ENCODE results near the gene AGPAT3.

AGPAT3 gene

GRCh38 chr21:43907751-43908150 lies 42.7 kb downstream of the AGPAT3 start:
- peaks cover 4% of the 10 kb centered on the region for H3K9me3 ChIP-seq

DNA sequence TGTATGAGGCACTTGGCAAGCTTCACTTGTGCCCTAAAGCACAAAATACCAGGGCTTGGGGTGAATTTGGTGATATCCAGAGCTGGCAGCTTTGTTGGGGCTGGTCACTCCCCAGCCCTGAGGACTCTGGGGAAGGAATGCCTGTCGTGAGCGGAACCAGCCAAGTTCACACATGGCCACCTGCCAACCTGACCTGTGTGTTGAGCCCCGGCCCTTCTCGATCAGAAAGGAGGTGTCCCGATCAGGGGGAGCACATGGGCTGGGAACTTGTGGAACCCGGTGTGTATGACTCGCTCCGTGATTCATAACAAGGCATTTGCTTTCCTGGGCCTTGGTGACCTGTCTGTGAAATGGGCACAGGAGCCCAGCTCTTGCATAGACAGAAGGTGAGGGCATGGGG lies 43.1 kb downstream of the AGPAT3 start:
- Histone ChIP-seq H3K36me3 (no peaks in the 10 kb centered on the region), H3K27ac (no peak overlapping the region)
- TF ChIP-seq, protein P1, sequence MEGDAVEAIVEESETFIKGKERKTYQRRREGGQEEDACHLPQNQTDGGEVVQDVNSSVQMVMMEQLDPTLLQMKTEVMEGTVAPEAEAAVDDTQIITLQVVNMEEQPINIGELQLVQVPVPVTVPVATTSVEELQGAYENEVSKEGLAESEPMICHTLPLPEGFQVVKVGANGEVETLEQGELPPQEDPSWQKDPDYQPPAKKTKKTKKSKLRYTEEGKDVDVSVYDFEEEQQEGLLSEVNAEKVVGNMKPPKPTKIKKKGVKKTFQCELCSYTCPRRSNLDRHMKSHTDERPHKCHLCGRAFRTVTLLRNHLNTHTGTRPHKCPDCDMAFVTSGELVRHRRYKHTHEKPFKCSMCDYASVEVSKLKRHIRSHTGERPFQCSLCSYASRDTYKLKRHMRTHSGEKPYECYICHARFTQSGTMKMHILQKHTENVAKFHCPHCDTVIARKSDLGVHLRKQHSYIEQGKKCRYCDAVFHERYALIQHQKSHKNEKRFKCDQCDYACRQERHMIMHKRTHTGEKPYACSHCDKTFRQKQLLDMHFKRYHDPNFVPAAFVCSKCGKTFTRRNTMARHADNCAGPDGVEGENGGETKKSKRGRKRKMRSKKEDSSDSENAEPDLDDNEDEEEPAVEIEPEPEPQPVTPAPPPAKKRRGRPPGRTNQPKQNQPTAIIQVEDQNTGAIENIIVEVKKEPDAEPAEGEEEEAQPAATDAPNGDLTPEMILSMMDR (IDR thresholded peaks at IDR 0.05): no peak

More at GRCh38 chr21:43907751-43908150, 42.7 kb downstream of the AGPAT3 start:
- TF ChIP-seq, protein P1 (IDR thresholded peaks at IDR 0.05): no peak
- Histone ChIP-seq H3K36me3 (no peaks in the 10 kb centered on the region), H3K4me3 (ENCODE audit: low read depth in 1 of 2, low read length in 1 of 2) (no peak overlapping the region), H3K27me3 (no peaks in the 10 kb centered on the region), H3K27ac (no peak overlapping the region), H3K4me1 (ENCODE audit: control insufficient read depth in 1 of 2, insufficient read depth in 1 of 2, low read depth in 1 of 2, low read length in 1 of 2) (no peaks in the 10 kb centered on the region)

GRCh38 chr21:43909741-43910400 lies 44.8 kb downstream of the AGPAT3 start:
- no peaks in the 10 kb centered on the region for H3K36me3 ChIP-seq
- H3K9me3 ChIP-seq: peaks cover 8% of the 10 kb centered on the region
- H3K4me3 ChIP-seq (ENCODE audit: low read depth in 1 of 2, low read length in 1 of 2): no peak overlapping the region

More for the DNA sequence above, 43.1 kb downstream of the AGPAT3 start:
- no peaks in the 10 kb centered on the region for H3K27me3 ChIP-seq
- no peaks in the 10 kb centered on the region for H3K4me1 ChIP-seq (ENCODE audit: control insufficient read depth in 1 of 2, insufficient read depth in 1 of 2, low read depth in 1 of 2, low read length in 1 of 2)
- no peak overlapping the region for H3K4me3 ChIP-seq (ENCODE audit: low read depth in 1 of 2, low read length in 1 of 2)
- H3K9me3 ChIP-seq: peaks cover 8% of the 10 kb centered on the region

DNA sequence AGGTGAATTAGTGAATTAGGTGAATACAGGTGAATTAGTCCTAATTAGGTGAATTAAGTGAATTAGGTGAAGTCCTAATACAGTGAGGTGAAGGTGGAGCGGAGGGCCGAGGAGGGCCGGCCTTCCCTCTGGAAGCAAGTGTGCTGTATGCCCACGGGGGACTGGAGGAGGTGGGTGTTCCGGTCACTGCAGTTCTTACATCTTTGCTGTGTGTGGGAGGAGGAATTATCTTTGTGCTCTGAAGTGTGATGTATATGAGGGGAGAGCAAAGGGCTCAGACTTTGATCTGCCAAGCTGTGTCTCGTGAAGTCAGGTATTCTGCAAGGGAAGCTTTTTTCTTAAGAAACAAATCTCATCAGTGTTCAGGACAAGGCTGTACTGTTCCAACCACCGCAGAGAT lies 45.4 kb downstream of the AGPAT3 start:
- no peaks in the 10 kb centered on the region for H3K27me3 ChIP-seq
- no peaks in the 10 kb centered on the region for H3K4me1 ChIP-seq (ENCODE audit: control insufficient read depth in 1 of 2, insufficient read depth in 1 of 2, low read depth in 1 of 2, low read length in 1 of 2)
- no peak overlapping the region for H3K27ac ChIP-seq

More at GRCh38 chr21:43909741-43910400, 44.8 kb downstream of the AGPAT3 start:
- TF ChIP-seq, protein P1 (IDR thresholded peaks at IDR 0.05): no peak
- Histone ChIP-seq H3K27me3 (no peaks in the 10 kb centered on the region), H3K4me1 (ENCODE audit: control insufficient read depth in 1 of 2, insufficient read depth in 1 of 2, low read depth in 1 of 2, low read length in 1 of 2) (no peaks in the 10 kb centered on the region), H3K27ac (no peak overlapping the region)

DNA sequence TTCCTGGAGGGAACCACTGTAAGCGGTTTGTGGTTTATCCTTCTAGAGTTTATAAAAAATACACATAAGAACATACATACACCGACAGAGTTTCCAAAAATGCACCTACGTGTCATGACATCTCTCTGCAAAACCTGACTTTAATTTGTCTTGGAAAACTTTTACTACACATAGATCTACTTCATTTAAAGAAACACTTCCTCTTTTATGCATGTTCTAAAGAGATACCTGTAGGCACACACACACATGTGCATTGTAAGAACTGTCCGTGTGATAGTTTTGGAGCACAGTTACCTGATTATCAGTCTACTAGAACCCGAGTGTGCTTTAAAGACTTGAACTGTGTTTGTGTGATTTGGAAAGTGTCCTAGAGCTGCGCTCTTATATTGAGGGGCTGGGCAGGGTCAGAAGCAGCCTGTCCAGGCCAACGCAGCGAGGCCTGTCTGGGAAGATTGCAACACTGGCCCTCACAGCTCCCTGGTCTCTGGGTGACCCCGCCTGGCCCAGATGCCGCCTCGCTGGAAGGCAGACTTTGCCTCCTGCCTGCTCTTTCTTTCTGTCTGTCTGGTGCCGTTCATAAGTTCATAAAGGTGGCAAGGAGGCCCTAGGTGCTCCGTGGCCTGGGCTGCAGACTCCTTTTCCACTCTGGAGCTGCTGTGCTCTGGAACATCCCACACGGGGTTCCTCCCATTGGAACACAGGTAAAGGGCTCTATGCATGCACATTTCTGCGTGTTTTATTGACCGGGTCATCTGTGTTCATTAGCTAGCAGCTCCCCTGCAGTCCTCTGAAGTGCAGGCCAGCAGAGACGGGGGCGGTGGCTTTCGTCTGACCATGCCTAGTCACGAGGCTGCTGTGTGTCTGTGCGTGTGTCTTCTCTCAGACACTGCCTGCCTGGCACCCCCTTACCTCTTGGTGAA lies 46.3 kb downstream of the AGPAT3 start:
- TF ChIP-seq, protein P1 (IDR thresholded peaks at IDR 0.05): no peak
- Histone ChIP-seq H3K27me3 (peaks cover 6% of the 10 kb centered on the region), H3K4me1 (ENCODE audit: control insufficient read depth in 1 of 2, insufficient read depth in 1 of 2, low read depth in 1 of 2, low read length in 1 of 2) (no peaks in the 10 kb centered on the region), H3K36me3 (no peaks in the 10 kb centered on the region), H3K4me3 (ENCODE audit: low read depth in 1 of 2, low read length in 1 of 2) (no peak overlapping the region), H3K9me3 (peaks cover 8% of the 10 kb centered on the region), H3K27ac (no peak overlapping the region)

More for the DNA sequence above, 45.4 kb downstream of the AGPAT3 start:
- no peaks in the 10 kb centered on the region for H3K36me3 ChIP-seq
- TF ChIP-seq, protein P1 (IDR thresholded peaks at IDR 0.05): no peak
- H3K9me3 ChIP-seq: peaks cover 8% of the 10 kb centered on the region
- H3K4me3 ChIP-seq (ENCODE audit: low read depth in 1 of 2, low read length in 1 of 2): no peak overlapping the region

All from neutrophil (primary cell).